ENCODE measurements around the gene APCDD1L.

The APCDD1L gene

GRCh38 chr20:58497076-58497641 is 18.0 kb downstream of the APCDD1L start:
- TF ChIP-seq CTCF (IDR thresholded peaks at IDR 0.05; ENCODE audit: low read depth, low read length) = no peak
- no peak overlapping the region for H3K4me3 ChIP-seq (replicated peaks in 1 of 2; ENCODE audit: low read depth in 2 of 2, low read length in 2 of 2)
- DNase-seq (ENCODE audit: low read depth in 2 of 2) = no peak

- no peak for TF ChIP-seq CTCF (IDR thresholded peaks at IDR 0.05; ENCODE audit: low read depth, low read length)
- DNase-seq (ENCODE audit: low read depth in 2 of 2) = no peak
- no peak overlapping the region for H3K4me3 ChIP-seq (replicated peaks in 1 of 2; ENCODE audit: low read depth in 2 of 2, low read length in 2 of 2)
Measured at GRCh38 chr20:58496429-58496769, 18.8 kb downstream of the APCDD1L start.

GRCh38 chr20:58495623-58496428 is 19.4 kb downstream of the APCDD1L start:
- no peak for DNase-seq (ENCODE audit: low read depth in 2 of 2)
- TF ChIP-seq CTCF (IDR thresholded peaks at IDR 0.05; ENCODE audit: low read depth, low read length) = no peak
- no peak overlapping the region for H3K4me3 ChIP-seq (replicated peaks in 1 of 2; ENCODE audit: low read depth in 2 of 2, low read length in 2 of 2)

GRCh38 chr20:58494923-58495622 is 20.1 kb downstream of the APCDD1L start:
- no peak for DNase-seq (ENCODE audit: low read depth in 2 of 2)

GRCh38 chr20:58492795-58493524 is 22.2 kb downstream of the APCDD1L start:
- TF ChIP-seq CTCF (IDR thresholded peaks at IDR 0.05; ENCODE audit: low read depth, low read length) = no peak
- DNase-seq (ENCODE audit: low read depth in 2 of 2) = no peak
- H3K4me3 ChIP-seq (replicated peaks in 1 of 2; ENCODE audit: low read depth in 2 of 2, low read length in 2 of 2) = no peak overlapping the region

More at GRCh38 chr20:58494923-58495622, 20.1 kb downstream of the APCDD1L start:
- no peak for TF ChIP-seq CTCF (IDR thresholded peaks at IDR 0.05; ENCODE audit: low read depth, low read length)
- no peak overlapping the region for H3K4me3 ChIP-seq (replicated peaks in 1 of 2; ENCODE audit: low read depth in 2 of 2, low read length in 2 of 2)

- no peak for TF ChIP-seq CTCF (IDR thresholded peaks at IDR 0.05; ENCODE audit: low read depth, low read length)
- no peak for DNase-seq (ENCODE audit: low read depth in 2 of 2)
- no peak overlapping the region for H3K4me3 ChIP-seq (replicated peaks in 1 of 2; ENCODE audit: low read depth in 2 of 2, low read length in 2 of 2)
Measured at GRCh38 chr20:58492074-58492718, 23.0 kb downstream of the APCDD1L start.

Measured in cardiac fibroblast (primary cell).